Breast epithelium (tissue), 4 donors: ENCODE measurements around the gene CEP89. TPM values are rescaled to one million over a fixed set of nuclear protein-coding genes. Genes with fewer than 3 reads are reported as not detected.

Experiments
- DNase-seq, 2 donors: peaks; one replicate each; pipeline ENCODE4 v3.0.0-alpha.2; 2019; ENCODE audit warnings: low spot score in 2 of 2
- H3K27ac ChIP-seq, 2 donors: fragments of 200-600 bp; sonication (generic) in 1 of 2; one replicate each; pipeline ENCODE4 v1.5.1; 2016 to 2019; ENCODE audit warnings: mild to moderate bottlenecking in 1 of 2
- H3K27me3 ChIP-seq, 2 donors: fragments of 200-600 bp; sonication (generic) in 1 of 2; one replicate each; pipeline versions ENCODE4 v1.5.1 to v1.6.0; 2017 to 2019; ENCODE audit warnings: control low read depth in 1 of 2, mild to moderate bottlenecking in 1 of 2
- H3K36me3 ChIP-seq: fragments of 200-600 bp; one replicate; pipeline ENCODE4 v1.5.1; 2019
- H3K4me1 ChIP-seq, 2 donors: fragments of 200-600 bp; sonication (generic); one replicate each; pipeline ENCODE4 v1.5.1; 2016 to 2019; ENCODE audit warnings: control low read depth in 1 of 2
- H3K4me3 ChIP-seq, 3 donors: fragments of 200-600 bp; sonication (generic); 1 replicate in 2 of 3; 2 replicates in 1 of 3; pipeline ENCODE4 v1.5.1; 2016 to 2019; ENCODE audit warnings: mild to moderate bottlenecking in 3 of 3, moderate library complexity in 2 of 3
- H3K9me3 ChIP-seq, 2 donors: fragments of 200-600 bp; sonication (generic) in 1 of 2; one replicate each; pipeline ENCODE4 v1.5.1; 2016 to 2019; ENCODE audit warnings: control low read depth in 1 of 2
- POLR2A ChIP-seq: fragments of 450-650 bp; IDR thresholded peaks from one replicate; pipeline ENCODE4 v1.6.1; 2016; ENCODE audit warnings: antibody characterized with exemption, mild to moderate bottlenecking, moderate library complexity
- POLR2AphosphoS5 ChIP-seq, 3 donors: sonication (generic); formaldehyde crosslinking; IDR thresholded peaks; one replicate each; pipeline ENCODE4 v1.6.1; 2017; ENCODE audit warnings: antibody characterized with exemption in 3 of 3
- intact Hi-C: fragments of 100-400 bp; cut with DNase I; formaldehyde crosslinking; loops from one replicate; pipeline ENCODE4 v1.15.1; 2023; ENCODE audit warnings: low total_unique reads
- total RNA-seq, 3 donors: library from RNA; depleted of rRNA; stranded (reverse); fragments of >200 nt; gene quantifications; one replicate each; pipeline ENCODE4 v1.1.0, GENCODE V29; 2016
- TF ChIP-seq, protein P1 (sequence below), 3 donors: fragments of 450-650 bp; IDR thresholded peaks; one replicate each; pipeline ENCODE4 v1.5.1; 2016 to 2017; ENCODE audit warnings: antibody characterized with exemption in 3 of 3, mild to moderate bottlenecking in 3 of 3, moderate library complexity in 3 of 3

Gene CEP89
- total RNA-seq, 3 donors from 2014 or later: 9.3 to 17.4 (median 16.7) TPM

DNA sequence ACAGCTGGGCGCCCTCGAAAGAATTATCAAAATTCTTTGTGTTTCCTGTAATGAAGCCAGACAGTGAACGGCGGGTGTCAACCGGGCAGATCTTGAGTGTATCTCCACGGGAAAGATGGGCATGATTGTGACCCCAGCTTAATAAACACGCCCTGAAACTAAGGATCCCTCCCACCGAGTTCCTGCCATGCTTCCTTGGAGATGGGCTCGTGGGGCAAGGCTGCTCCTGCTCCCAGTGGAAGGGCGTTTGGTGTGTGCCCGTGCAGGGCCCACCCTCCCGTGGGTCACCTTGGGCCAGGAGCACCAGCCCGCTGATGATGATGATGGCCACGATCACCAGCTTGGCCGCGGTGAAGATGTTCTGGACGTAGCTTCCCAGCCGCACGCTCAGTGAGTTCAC is 109.6 kb downstream of the CEP89 start:
- no peaks in the 10 kb centered on the region for H3K36me3 ChIP-seq
- DNase-seq: no peak
- no peaks in the 10 kb centered on the region for H3K4me1 ChIP-seq
- no peaks in the 10 kb centered on the region for H3K9me3 ChIP-seq
- TF ChIP-seq, protein P1, sequence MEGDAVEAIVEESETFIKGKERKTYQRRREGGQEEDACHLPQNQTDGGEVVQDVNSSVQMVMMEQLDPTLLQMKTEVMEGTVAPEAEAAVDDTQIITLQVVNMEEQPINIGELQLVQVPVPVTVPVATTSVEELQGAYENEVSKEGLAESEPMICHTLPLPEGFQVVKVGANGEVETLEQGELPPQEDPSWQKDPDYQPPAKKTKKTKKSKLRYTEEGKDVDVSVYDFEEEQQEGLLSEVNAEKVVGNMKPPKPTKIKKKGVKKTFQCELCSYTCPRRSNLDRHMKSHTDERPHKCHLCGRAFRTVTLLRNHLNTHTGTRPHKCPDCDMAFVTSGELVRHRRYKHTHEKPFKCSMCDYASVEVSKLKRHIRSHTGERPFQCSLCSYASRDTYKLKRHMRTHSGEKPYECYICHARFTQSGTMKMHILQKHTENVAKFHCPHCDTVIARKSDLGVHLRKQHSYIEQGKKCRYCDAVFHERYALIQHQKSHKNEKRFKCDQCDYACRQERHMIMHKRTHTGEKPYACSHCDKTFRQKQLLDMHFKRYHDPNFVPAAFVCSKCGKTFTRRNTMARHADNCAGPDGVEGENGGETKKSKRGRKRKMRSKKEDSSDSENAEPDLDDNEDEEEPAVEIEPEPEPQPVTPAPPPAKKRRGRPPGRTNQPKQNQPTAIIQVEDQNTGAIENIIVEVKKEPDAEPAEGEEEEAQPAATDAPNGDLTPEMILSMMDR (IDR thresholded peaks at IDR 0.05): no peak
- TF ChIP-seq POLR2A: no peak
- no peak for TF ChIP-seq POLR2AphosphoS5 (IDR thresholded peaks at IDR 0.05)
- no peaks in the 10 kb centered on the region for H3K27me3 ChIP-seq
- H3K4me3 ChIP-seq: no peak overlapping the region
- no peak overlapping the region for H3K27ac ChIP-seq
- intact Hi-C loops: no loop called here

DNA sequence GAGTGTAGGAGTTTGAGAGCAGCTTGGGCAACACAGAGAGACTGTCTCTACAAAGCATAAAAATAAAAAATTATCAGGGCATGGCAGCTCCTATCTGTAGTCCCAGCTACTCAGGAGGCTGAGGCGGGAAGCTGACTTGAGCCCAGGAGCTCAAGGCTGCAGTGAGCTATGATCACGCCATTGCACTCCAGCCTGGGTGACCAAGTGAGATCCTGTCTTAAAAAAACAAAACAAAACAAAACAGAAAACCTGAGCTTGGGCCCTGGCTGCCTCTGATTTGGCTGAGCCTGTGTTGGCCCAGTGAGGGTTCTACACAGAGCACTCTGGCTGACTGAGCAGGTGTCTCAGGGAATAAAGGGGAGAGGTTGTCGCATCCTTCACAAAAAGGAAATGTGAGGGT is 110.2 kb downstream of the CEP89 start:
- no peaks in the 10 kb centered on the region for H3K4me1 ChIP-seq

DNA sequence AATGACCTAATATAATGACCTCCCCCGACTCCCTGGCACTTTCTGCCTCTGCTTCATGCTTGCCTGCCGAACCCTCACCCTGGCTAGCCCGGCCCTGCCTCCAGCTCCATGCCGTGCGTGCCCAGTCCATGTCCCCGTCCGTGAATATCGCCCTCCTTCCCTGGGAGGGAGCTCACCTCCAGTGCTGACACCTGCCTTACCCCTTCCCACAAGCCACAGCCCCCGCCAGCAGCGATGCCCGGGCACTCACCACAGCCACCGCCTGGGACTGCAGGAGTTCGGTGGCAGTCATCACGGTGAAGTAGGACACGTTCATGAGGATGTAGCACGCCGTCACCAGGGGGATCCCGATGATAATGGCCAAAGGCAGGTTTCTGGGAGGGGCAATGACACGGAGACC is 112.2 kb downstream of the CEP89 start:
- H3K4me3 ChIP-seq: no peak overlapping the region
- H3K36me3 ChIP-seq: no peaks in the 10 kb centered on the region
- H3K4me1 ChIP-seq: no peaks in the 10 kb centered on the region
- intact Hi-C loops: no loop called here
- no peaks in the 10 kb centered on the region for H3K9me3 ChIP-seq
- H3K27ac ChIP-seq: no peak overlapping the region
- DNase-seq: no peak
- TF ChIP-seq POLR2AphosphoS5 (IDR thresholded peaks at IDR 0.05) (no peak), POLR2A (no peak)
- TF ChIP-seq, protein P1 (IDR thresholded peaks at IDR 0.05): no peak
- no peaks in the 10 kb centered on the region for H3K27me3 ChIP-seq

More for the DNA sequence above, 110.2 kb downstream of the CEP89 start:
- Histone ChIP-seq H3K27ac (no peak overlapping the region), H3K36me3 (no peaks in the 10 kb centered on the region), H3K9me3 (no peaks in the 10 kb centered on the region), H3K27me3 (no peaks in the 10 kb centered on the region), H3K4me3 (no peak overlapping the region)
- intact Hi-C loops: no loop called here
- DNase-seq: no peak
- no peak for TF ChIP-seq POLR2A
- TF ChIP-seq, protein P1 (IDR thresholded peaks at IDR 0.05): no peak
- TF ChIP-seq POLR2AphosphoS5 (IDR thresholded peaks at IDR 0.05): no peak

DNA sequence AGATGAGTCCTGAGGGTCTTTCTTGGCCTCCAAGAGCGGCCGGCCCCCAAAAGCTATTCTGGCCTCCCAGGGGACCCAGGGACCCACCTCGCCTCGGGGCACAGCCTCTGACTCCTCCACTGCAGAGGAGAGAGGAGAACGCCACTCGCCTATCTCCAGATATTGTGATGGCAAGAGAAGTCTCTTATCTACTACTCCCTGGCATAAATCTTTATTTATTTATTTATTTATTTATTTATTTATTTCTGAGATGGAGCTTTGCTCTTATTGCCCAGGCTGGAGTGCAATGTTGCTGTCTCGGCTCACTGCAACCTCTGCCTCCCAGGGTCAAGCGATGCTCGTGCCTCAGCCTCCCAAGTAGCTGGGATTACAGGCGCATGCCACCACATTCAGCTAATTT is 113.2 kb downstream of the CEP89 start:
- Histone ChIP-seq H3K36me3 (no peaks in the 10 kb centered on the region), H3K27ac (no peak overlapping the region), H3K4me1 (no peaks in the 10 kb centered on the region), H3K27me3 (no peaks in the 10 kb centered on the region), H3K4me3 (no peak overlapping the region), H3K9me3 (no peaks in the 10 kb centered on the region)
- no peak for DNase-seq
- TF ChIP-seq POLR2AphosphoS5 (IDR thresholded peaks at IDR 0.05) (no peak), POLR2A (no peak)
- TF ChIP-seq, protein P1 (IDR thresholded peaks at IDR 0.05): no peak
- intact Hi-C loops: no loop called here

DNA sequence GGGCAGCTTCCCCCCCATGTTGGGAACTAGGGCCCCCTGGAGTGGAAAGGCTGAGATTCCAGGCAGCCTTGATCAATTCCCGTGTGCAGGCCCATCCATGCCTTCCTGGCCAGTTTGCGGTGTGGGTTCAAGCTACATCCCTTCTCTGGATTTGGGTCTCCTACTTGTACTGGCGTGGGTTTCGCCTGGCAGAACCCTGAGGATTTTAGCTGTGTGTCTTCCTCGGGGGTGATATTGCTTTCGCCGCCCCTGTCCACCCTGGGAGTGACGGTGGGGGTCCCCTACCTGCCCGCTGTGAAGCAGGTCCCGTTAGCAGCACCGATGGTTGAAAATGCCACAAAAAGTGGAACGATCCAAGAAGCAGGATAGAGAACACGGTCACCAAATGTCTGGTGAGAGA is 113.6 kb downstream of the CEP89 start:
- Histone ChIP-seq H3K36me3 (no peaks in the 10 kb centered on the region), H3K27me3 (no peaks in the 10 kb centered on the region)
- intact Hi-C loops: no loop called here

More for the DNA sequence above, 113.6 kb downstream of the CEP89 start:
- H3K4me3 ChIP-seq: no peak overlapping the region
- TF ChIP-seq POLR2A (no peak), POLR2AphosphoS5 (IDR thresholded peaks at IDR 0.05) (no peak)
- TF ChIP-seq, protein P1 (IDR thresholded peaks at IDR 0.05): no peak
- no peak for DNase-seq
- H3K4me1 ChIP-seq: no peaks in the 10 kb centered on the region
- no peaks in the 10 kb centered on the region for H3K9me3 ChIP-seq
- H3K27ac ChIP-seq: no peak overlapping the region
